Measurements from ENCODE around the gene FAM3B. TPM values are rescaled to one million over a fixed set of nuclear protein-coding genes. Genes with fewer than 3 reads are reported as not detected.

FAM3B gene
- polyA plus RNA-seq, 1 donor from 2014 or later, result not detected

DNA sequence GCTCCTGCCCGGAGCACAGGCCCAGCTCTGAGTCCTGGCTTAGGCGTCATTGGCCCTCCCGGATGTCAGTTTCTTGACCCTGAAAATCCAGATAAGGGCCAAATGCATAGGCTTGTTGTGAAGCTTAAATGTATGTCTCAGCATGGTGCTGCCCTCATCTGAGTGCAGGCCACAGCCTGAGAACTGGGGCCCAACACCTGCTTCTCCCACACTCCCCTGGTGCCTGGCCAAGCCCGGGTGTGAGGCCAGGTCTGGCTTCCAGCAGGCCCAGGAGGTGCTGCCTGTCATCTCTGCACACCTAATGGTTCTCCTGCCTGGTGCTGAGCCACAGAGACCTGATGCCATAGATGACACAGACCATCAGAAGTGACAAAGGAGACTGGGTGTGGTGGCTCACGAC lies 59.3 kb downstream of the FAM3B start:
- Histone ChIP-seq H3K9me2 (ENCODE audit: insufficient read depth, low read length) (no peaks in the 10 kb centered on the region), H3K9me3 (ENCODE audit: low read length) (no peaks in the 10 kb centered on the region), H3F3A (ENCODE audit: insufficient read depth, low read length, poor library complexity, severe bottlenecking) (no peaks in the 10 kb centered on the region), H3K27ac (ENCODE audit: low read length) (no peak overlapping the region), H3K79me2 (replicated peaks; ENCODE audit: insufficient read depth, low read length) (no peaks in the 10 kb centered on the region), H4K20me1 (ENCODE audit: insufficient read depth) (no peaks in the 10 kb centered on the region), H3K36me3 (ENCODE audit: insufficient read depth, low read length) (no peaks in the 10 kb centered on the region), H3K4me2 (ENCODE audit: low read length) (no peak overlapping the region), H3K4me3 (ENCODE audit: low read length) (no peak overlapping the region), H2AFZ (ENCODE audit: low read depth, low read length) (no peak overlapping the region), H3K9ac (ENCODE audit: low read length) (no peak overlapping the region), H3K27me3 (ENCODE audit: insufficient read depth, low read depth, low read length) (no peaks in the 10 kb centered on the region)
- TF ChIP-seq EZH2 (IDR thresholded peaks at IDR 0.05; ENCODE audit: borderline replicate concordance, insufficient read depth, low read length, poor library complexity, severe bottlenecking), result no peak
- no peak for TF ChIP-seq MXI1 (conservative IDR thresholded peaks at IDR 0.05; ENCODE audit: poor library complexity, severe bottlenecking)

DNA sequence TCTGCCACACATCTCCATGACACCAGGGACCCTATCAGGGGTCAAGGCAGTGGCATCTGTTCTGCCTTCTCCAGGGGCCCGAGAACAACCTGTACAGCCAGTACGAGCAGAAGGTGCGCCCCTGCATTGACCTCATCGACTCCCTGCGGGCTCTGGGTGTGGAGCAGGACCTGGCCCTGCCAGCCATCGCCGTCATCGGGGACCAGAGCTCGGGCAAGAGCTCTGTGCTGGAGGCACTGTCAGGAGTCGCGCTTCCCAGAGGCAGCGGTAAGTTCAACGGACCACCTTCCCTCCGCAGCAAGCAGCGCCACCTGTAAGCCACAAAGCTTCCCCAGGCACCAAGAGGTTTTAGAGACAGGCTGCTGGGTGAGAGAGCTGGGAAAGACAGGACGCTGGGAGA lies 61.1 kb downstream of the FAM3B start:
- H3K9me2 ChIP-seq (ENCODE audit: insufficient read depth, low read length), result no peaks in the 10 kb centered on the region
- no peaks in the 10 kb centered on the region for H3K27me3 ChIP-seq (ENCODE audit: insufficient read depth, low read depth, low read length)
- TF ChIP-seq EZH2 (IDR thresholded peaks at IDR 0.05; ENCODE audit: borderline replicate concordance, insufficient read depth, low read length, poor library complexity, severe bottlenecking) (no peak), CTCF (IDR thresholded peaks at IDR 0.05; ENCODE audit: poor library complexity, severe bottlenecking) (no peak)
- no peak overlapping the region for H3K27ac ChIP-seq (ENCODE audit: low read length)
- no peaks in the 10 kb centered on the region for H3K9me3 ChIP-seq (ENCODE audit: low read length)
- no peak overlapping the region for H3K9ac ChIP-seq (ENCODE audit: low read length)
- H3K4me3 ChIP-seq (ENCODE audit: low read length), result no peak overlapping the region
- H3K36me3 ChIP-seq (ENCODE audit: insufficient read depth, low read length), result no peaks in the 10 kb centered on the region
- no peaks in the 10 kb centered on the region for H4K20me1 ChIP-seq (ENCODE audit: insufficient read depth)
- H3K79me2 ChIP-seq (replicated peaks; ENCODE audit: insufficient read depth, low read length), result no peaks in the 10 kb centered on the region
- H3K4me2 ChIP-seq (ENCODE audit: low read length), result no peak overlapping the region
- no peaks in the 10 kb centered on the region for H3F3A ChIP-seq (ENCODE audit: insufficient read depth, low read length, poor library complexity, severe bottlenecking)
- no peak overlapping the region for H2AFZ ChIP-seq (ENCODE audit: low read depth, low read length)

DNA sequence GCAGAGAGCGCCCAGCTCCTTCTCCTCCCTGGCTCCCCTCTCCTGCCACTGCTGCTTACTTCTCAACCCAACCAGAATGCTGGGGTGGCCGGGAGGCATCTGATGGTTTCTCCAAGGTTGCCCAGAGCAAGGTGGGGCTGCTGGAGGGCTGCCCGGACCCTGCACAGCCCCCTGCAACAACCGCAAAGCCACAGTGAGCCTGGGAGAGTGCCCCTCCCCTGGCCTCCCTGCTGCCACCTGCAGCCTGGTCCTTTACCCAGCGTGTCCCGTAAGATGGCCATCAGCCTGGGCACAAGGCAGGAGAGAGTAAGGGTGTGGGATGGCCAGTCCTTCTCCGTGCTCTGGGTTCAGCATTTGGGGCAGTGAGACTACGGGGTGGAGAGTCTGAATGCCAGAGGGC lies 62.2 kb downstream of the FAM3B start:
- TF ChIP-seq, protein P1, sequence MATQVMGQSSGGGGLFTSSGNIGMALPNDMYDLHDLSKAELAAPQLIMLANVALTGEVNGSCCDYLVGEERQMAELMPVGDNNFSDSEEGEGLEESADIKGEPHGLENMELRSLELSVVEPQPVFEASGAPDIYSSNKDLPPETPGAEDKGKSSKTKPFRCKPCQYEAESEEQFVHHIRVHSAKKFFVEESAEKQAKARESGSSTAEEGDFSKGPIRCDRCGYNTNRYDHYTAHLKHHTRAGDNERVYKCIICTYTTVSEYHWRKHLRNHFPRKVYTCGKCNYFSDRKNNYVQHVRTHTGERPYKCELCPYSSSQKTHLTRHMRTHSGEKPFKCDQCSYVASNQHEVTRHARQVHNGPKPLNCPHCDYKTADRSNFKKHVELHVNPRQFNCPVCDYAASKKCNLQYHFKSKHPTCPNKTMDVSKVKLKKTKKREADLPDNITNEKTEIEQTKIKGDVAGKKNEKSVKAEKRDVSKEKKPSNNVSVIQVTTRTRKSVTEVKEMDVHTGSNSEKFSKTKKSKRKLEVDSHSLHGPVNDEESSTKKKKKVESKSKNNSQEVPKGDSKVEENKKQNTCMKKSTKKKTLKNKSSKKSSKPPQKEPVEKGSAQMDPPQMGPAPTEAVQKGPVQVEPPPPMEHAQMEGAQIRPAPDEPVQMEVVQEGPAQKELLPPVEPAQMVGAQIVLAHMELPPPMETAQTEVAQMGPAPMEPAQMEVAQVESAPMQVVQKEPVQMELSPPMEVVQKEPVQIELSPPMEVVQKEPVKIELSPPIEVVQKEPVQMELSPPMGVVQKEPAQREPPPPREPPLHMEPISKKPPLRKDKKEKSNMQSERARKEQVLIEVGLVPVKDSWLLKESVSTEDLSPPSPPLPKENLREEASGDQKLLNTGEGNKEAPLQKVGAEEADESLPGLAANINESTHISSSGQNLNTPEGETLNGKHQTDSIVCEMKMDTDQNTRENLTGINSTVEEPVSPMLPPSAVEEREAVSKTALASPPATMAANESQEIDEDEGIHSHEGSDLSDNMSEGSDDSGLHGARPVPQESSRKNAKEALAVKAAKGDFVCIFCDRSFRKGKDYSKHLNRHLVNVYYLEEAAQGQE (IDR thresholded peaks at IDR 0.05; ENCODE audit: borderline replicate concordance), result no peak
- no peak for TF ChIP-seq CTCF (IDR thresholded peaks at IDR 0.05; ENCODE audit: poor library complexity, severe bottlenecking)
- no peak for TF ChIP-seq MXI1 (conservative IDR thresholded peaks at IDR 0.05; ENCODE audit: poor library complexity, severe bottlenecking)
- no peak for TF ChIP-seq EZH2 (IDR thresholded peaks at IDR 0.05; ENCODE audit: borderline replicate concordance, insufficient read depth, low read length, poor library complexity, severe bottlenecking)

More for the DNA sequence above, 62.2 kb downstream of the FAM3B start:
- H3K9me3 ChIP-seq (ENCODE audit: low read length), result no peaks in the 10 kb centered on the region
- no peak overlapping the region for H3K27ac ChIP-seq (ENCODE audit: low read length)
- no peak overlapping the region for H3K4me2 ChIP-seq (ENCODE audit: low read length)
- no peaks in the 10 kb centered on the region for H3K36me3 ChIP-seq (ENCODE audit: insufficient read depth, low read length)
- H3K9me2 ChIP-seq (ENCODE audit: insufficient read depth, low read length), result no peaks in the 10 kb centered on the region
- no peaks in the 10 kb centered on the region for H4K20me1 ChIP-seq (ENCODE audit: insufficient read depth)
- H2AFZ ChIP-seq (ENCODE audit: low read depth, low read length), result no peak overlapping the region
- no peak overlapping the region for H3K9ac ChIP-seq (ENCODE audit: low read length)
- no peak overlapping the region for H3K4me3 ChIP-seq (ENCODE audit: low read length)
- H3K79me2 ChIP-seq (replicated peaks; ENCODE audit: insufficient read depth, low read length), result no peaks in the 10 kb centered on the region
- H3F3A ChIP-seq (ENCODE audit: insufficient read depth, low read length, poor library complexity, severe bottlenecking), result no peaks in the 10 kb centered on the region
- no peaks in the 10 kb centered on the region for H3K27me3 ChIP-seq (ENCODE audit: insufficient read depth, low read depth, low read length)
